Measurements from ENCODE around the gene MAP4K1.

The MAP4K1 gene

GRCh38 chr19:38617764-38618589, at the start of gene MAP4K1:
Gene MAP4K1 (minus strand): TSS chr19:38617953. CDS start chr19:38617895, 58 bp downstream.
- DNase-seq: peak; percentile 67 to 83

- DNase-seq: peak; percentile 41 to 64
Measured at GRCh38 chr19:38666663-38667511, 49.1 kb upstream of the MAP4K1 start.

GRCh38 chr19:38665950-38666662, 48.4 kb upstream of the MAP4K1 start:
- DNase-seq: no peak

- DNase-seq: no peak
Measured at GRCh38 chr19:38665219-38665931, 47.6 kb upstream of the MAP4K1 start.

- DNase-seq: no peak
Measured at GRCh38 chr19:38664503-38665211, 46.9 kb upstream of the MAP4K1 start.

- peak; percentile 32 to 41 for DNase-seq
Measured at GRCh38 chr19:38663957-38664502, 46.3 kb upstream of the MAP4K1 start.

- no peak for DNase-seq
Measured at GRCh38 chr19:38663156-38663651, 45.5 kb upstream of the MAP4K1 start.

GRCh38 chr19:38662537-38663155, 44.9 kb upstream of the MAP4K1 start:
- DNase-seq: no peak

- DNase-seq: no peak
Measured at GRCh38 chr19:38661996-38662395, 44.2 kb upstream of the MAP4K1 start.

- DNase-seq: no peak
Measured at GRCh38 chr19:38661136-38661535, 43.4 kb upstream of the MAP4K1 start.

- DNase-seq: no peak
Measured at GRCh38 chr19:38660724-38661123, 43.0 kb upstream of the MAP4K1 start.

GRCh38 chr19:38658462-38659306, 40.9 kb upstream of the MAP4K1 start:
- DNase-seq: no peak

- DNase-seq: peak; percentile 26 to 52
Measured at GRCh38 chr19:38657633-38658222, 40.0 kb upstream of the MAP4K1 start.

GRCh38 chr19:38656171-38656981, 38.6 kb upstream of the MAP4K1 start:
- peak; percentile 29 to 72 for DNase-seq

- no peak for DNase-seq
Measured at GRCh38 chr19:38655148-38655824, 37.5 kb upstream of the MAP4K1 start.

- DNase-seq: no peak
Measured at GRCh38 chr19:38654628-38655055, 36.9 kb upstream of the MAP4K1 start.

- no peak for DNase-seq
Measured at GRCh38 chr19:38653028-38653571, 35.3 kb upstream of the MAP4K1 start.
